Erythroblast (primary cell): ENCODE data around the gene CAPG.

Experiments used
- GATA1 ChIP-seq: IDR thresholded peaks from 2 replicates; pipeline ENCODE4 v1.6.1; 2011; ENCODE audit warnings: low read depth, mild to moderate bottlenecking, control low read depth, low read length, moderate library complexity
- POLR2A ChIP-seq: IDR thresholded peaks from 2 replicates; pipeline ENCODE4 v1.6.1; 2011; ENCODE audit warnings: mild to moderate bottlenecking, low read length

- no peak for TF ChIP-seq POLR2A
- no peak for TF ChIP-seq GATA1
Observed at GRCh38 chr2:85356186-85356585, 54.0 kb downstream of the CAPG start.
